GM18868 (cell line): Measurements from ENCODE around the gene AKAP8L.

Experiments used
- ATAC-seq: cut with Tn5 transposase; IDR thresholded peaks from one replicate; pipeline ENCODE4 v1.9.1; 2021; ENCODE audit warnings: mild to moderate bottlenecking, moderate library complexity; ENCODE audit not compliant: unreplicated experiment

Gene AKAP8L

GRCh38 chr19:15394426-15394825, 24.4 kb downstream of the AKAP8L start:
- ATAC-seq, result no peak

DNA sequence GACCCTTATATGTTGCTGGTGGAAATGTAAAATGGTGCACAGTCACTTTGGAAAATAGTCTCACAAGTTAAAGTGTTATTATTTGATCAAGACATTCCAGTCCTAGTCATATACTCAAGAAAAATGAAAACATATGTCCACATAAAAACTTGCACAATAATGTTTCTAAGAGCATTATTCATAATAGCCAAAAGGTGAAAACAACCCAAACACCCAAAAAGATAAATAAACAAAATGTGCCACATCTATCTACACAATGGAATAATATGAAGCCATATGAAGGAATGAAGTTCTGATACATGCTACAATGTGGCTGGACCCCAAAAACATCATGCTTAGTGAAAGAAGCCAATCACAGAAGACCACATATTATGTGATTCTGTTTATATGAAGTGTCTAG, 24.8 kb downstream of the AKAP8L start:
- ATAC-seq, result no peak

DNA sequence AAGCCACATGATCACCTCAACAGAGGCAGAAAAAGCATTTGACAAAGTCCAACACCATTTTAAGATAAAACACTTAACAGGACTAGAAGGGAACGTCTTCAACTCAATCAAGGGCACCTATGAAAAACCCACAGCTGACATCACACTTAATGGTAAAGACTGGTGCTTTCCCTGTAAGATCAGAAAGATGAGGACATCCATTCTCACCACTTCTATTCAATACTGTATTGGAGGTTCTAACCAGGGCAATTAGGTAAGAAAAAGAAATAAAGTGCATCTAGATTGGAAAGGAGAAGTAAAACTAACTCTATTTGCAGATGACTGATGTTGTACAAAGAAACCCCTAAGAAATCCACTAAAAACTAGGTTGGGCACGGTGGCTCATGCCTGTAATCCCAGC, 28.0 kb downstream of the AKAP8L start:
- ATAC-seq, result no peak

GRCh38 chr19:15381864-15382263, 36.9 kb downstream of the AKAP8L start:
- ATAC-seq, result no peak

DNA sequence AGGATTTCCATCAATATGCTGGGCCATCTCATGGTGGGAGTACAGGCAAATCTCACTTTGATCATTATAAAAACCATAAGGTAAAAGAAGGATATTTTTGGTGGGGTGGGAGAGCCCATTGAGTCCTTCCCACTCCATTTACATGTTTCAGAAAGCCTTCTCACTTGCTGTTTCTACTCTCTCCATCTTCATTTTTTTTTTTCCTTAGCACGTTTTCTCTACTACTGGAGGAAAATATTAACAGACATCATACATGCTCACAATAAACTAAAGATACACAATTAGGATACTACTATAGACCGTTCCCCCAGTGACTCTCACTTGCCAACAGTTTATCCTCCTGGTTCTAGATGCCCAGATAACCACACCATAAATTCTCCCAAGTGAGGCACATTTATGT, 37.4 kb downstream of the AKAP8L start:
- no peak for ATAC-seq

DNA sequence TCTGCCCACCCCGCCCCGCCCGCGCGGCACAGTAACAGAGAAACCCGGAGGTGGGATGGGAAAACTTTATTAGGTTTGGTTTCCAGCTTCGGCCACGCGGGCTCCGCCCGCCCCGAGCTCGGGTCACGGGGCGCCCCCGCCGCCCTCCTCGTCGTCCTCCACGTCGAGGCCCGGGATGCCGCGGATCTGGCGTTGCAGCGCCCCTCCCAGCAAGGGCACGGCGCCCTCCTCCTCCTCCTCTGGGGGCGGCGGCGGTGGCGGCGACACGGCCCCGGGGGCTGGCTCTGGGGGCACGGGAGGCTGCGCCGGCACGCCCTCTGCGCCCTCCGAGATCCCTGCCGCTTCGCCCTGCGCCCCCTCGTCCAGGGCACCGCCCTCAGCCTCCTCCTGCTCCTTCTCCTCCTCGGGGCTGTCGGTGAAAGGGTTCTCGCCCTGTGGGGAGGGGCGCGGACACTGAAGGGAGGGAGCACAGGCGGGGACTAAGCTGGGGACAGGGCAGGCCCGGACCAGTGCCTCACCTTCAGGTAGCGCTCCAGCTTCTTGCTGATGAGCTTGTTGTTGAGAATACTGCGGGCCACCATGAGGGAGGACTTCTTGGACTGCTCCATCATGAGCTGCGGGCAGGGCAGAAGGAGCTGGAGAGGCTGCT, 38.7 kb downstream of the AKAP8L start:
- peak; percentile 30 for ATAC-seq

GRCh38 chr19:15379083-15379998, 39.4 kb downstream of the AKAP8L start, which contains the start of gene AKAP8:
Gene AKAP8 (minus strand): TSS chr19:15379787. CDS start chr19:15379731, 56 bp downstream.
- ATAC-seq, result peak; percentile 81

DNA sequence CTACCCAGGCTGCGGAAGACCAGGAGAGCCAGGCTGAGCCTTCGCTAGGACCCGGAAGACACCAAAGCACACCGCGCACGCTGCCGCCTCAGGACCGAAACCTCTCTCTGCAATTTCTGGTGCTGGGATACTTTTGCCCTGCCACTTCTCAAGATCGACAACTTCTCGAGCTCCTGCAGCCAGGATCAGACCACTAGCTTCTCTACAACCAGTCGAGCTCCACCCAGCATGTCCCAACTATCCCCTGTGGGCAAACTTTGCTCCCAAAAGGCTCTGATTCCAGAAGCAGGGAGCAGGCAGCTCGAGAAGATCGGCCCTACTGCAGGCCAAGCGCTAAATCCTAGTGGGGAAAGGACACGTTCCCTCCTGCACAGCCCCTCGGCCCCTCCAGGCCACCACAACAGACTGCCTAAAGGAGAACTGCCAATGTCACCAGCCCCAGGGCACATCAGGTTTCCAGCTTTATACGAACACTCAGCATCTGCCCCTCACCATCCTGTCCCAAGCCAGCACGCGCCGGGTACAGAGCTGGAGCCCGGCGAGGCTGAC, 40.2 kb downstream of the AKAP8L start:
- no peak for ATAC-seq

- ATAC-seq, result no peak
Measured at GRCh38 chr19:15374796-15375440, 43.9 kb downstream of the AKAP8L start.

- no peak for ATAC-seq
Measured at GRCh38 chr19:15374105-15374651, 44.6 kb downstream of the AKAP8L start.

- no peak for ATAC-seq
Measured at GRCh38 chr19:15373644-15374043, 45.1 kb downstream of the AKAP8L start.

DNA sequence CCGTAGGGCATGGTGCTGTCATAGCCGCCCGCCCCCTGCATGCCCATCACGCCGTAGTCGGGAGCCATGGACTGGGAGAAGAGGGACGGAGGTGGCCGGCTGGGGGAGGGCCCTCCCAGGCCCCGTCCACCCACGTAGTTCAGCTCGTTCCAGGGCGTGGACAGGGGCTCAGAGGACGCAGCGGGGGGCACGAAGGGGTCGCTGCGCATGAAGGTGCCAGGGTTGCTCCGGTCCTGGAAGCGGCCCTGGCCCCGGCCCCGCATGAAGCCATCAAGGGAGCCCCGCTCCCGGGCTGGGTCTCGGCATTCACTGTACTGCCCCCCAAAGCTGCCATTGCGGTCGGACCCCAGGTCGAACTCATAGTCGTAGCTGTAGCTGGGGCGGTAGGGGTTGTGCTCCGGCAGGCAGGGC, 45.9 kb downstream of the AKAP8L start:
- ATAC-seq, result no peak

DNA sequence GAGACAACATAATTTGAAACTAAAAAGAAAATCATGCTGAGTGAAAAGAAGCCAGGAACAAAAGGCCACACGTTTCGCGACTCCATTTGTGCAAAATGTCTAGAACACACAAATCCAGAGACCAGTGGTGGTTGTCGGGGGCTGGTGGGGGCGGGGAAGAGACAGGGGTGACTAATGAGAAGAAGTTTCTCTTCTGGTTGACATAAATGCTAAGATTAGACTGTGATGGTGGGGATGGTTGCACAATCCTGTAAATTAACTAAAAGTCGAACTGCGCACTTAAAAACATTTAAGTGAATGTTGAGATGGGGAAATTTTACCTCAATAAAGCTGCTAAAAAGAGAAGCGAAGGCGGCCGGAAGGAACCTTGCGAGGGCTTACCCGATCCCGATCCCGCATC, 46.3 kb downstream of the AKAP8L start:
- ATAC-seq, result no peak

DNA sequence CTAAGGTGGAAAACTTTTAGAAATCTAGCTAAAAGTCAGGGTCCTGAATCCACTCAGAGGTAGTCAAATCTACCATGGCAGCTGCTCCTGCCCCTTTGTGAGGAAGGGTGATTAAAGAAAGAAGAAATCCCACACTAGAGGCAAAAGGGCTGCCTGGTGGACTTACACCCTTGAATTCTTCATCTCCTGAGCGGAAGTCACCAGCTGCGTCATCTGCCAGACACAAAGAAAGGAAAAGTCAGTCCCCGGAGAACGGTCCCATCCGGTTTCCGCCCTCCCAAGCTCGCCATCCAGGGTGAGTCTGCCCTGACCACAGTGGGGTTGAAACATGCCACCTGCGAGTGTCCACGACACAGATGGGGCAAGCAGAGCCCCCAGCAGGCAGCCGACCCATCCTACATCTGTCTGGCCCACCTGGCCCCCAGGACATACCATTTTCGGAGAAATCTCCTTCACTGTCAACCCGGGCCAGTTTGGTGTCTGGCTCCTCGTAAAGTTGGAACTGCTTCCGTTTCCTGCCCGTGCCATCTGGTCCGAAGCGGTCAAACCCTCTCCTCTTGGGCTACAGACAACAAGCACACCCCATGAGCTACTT, 46.9 kb downstream of the AKAP8L start:
- no peak for ATAC-seq

DNA sequence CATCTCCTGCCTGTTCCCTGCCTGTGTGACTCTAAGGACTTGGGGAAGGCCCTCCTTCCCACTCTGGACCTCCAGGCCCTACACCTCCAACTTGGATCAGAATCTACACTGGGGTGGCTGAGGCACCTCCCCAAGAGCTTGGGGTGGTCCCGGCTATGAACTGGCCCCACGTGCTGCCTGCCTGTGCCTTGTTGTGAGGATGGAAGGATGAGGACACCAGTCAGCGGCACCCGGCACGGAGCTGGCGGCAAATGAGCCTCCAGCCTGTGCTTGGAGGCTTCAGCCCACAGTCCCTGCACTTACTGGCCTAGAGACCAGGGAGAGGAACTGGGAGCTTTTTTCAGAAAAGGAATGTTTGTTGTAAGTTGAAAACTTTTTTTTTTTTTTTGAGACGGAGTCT, 47.7 kb downstream of the AKAP8L start:
- ATAC-seq, result no peak

- no peak for ATAC-seq
Measured at GRCh38 chr19:15369594-15369891, 49.2 kb downstream of the AKAP8L start.

GRCh38 chr19:15368798-15369593, 49.8 kb downstream of the AKAP8L start:
- ATAC-seq, result no peak

DNA sequence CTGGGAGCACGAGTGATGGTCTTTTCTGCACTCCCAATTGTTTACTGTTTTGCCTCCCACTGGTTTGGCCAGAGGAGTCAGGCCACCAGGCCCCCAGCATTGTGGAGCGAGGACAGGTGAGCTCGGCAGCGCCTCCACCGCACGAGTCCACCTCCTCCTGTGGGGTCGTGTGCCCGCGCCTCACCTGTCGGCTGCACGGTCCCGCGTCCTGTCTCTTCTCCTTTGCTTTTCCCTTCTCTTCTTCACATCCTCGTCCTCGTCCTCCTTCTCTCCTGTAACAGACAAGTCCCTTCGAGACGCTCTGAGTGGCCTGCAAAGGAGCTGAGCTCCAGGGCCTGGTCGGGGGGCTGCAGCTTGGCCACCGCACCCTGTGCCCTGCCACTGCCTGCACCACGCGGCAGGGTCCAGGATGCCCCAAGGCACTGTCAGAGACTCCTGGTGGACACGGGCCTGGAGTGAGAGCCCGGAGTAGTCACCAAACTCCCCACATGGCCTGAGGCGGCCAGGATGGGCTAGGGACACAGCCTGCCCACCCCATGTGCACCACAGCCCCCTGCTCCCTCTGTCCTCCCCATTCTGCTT, 50.6 kb downstream of the AKAP8L start:
- no peak for ATAC-seq

DNA sequence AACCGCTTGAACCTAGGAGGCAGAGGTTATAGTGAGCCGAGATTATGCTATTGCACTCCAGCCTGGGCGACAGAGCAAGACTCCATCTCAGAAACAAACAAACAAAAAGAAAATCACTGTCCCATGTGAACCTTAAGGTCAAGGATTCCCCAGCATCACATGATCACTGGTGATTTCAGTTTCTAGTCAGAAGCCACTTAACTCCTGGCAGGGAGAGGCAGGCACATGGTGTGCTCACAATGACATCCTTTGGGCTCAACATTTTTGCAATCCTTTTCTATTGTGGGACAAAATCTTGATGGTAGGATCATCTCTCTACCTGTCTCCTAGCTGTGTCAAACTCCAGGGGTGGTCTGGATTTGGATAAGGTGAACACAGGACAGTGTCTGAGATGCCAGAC, 51.3 kb downstream of the AKAP8L start:
- ATAC-seq, result no peak

DNA sequence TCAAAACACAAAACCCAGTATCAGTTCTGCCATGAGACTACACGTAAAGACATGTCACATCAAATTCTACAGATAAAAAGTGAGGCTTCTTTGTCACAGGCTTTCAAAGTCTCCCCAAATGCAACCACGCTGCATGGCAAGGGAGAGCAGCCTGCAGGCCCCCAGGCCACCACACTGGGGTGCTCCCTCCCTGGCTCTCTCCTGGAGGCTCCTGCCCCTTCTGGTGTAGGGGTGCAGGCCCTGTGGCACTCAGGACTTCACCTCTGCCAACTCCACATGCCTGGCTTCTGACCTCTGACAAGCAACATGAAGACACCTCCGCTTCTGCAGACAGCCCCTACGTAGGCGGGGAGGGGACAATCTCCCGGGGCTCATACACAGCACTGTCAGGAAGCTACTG, 53.5 kb downstream of the AKAP8L start:
- ATAC-seq, result no peak
